HG02981 (cell line): ENCODE measurements around the gene NEAT1.
A peak's percentile ranks its signal among the peaks of the same experiment; 100 is the strongest.

Experiments
- ATAC-seq: cut with Tn5 transposase; IDR thresholded peaks from one replicate; pipeline ENCODE4 v1.9.1; 2021; ENCODE audit warnings: mild to moderate bottlenecking, moderate library complexity; ENCODE audit not compliant: unreplicated experiment

Gene NEAT1

DNA sequence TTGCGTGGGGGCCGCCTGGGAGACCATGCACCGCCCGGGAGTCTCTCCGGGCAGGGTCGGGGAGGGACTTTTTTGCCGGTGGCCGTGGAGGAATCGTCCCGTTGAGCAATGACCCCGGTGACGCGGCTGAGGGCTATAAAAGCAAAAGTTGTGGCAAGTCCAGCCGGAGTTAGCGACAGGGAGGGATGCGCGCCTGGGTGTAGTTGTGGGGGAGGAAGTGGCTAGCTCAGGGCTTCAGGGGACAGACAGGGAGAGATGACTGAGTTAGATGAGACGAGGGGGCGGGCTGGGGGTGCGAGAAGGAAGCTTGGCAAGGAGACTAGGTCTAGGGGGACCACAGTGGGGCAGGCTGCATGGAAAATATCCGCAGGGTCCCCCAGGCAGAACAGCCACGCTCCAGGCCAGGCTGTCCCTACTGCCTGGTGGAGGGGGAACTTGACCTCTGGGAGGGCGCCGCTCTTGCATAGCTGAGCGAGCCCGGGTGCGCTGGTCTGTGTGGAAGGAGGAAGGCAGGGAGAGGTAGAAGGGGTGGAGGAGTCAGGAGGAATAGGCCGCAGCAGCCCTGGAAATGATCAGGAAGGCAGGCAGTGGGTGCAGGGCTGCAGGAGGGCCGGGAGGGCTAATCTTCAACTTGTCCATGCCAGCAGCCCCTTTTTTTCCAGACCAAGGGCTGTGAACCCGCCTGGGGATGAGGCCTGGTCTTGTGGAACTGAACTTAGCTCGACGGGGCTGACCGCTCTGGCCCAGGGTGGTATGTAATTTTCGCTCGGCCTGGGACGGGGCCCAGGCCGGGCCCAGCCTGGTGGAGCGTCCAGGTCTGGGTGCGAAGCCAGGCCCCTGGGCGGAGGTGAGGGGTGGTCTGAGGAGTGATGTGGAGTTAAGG, at the start of gene NEAT1:
TSS of gene NEAT1 (plus strand) at position 166 of the 883 bp plus-strand sequence.
- ATAC-seq: no peak

DNA sequence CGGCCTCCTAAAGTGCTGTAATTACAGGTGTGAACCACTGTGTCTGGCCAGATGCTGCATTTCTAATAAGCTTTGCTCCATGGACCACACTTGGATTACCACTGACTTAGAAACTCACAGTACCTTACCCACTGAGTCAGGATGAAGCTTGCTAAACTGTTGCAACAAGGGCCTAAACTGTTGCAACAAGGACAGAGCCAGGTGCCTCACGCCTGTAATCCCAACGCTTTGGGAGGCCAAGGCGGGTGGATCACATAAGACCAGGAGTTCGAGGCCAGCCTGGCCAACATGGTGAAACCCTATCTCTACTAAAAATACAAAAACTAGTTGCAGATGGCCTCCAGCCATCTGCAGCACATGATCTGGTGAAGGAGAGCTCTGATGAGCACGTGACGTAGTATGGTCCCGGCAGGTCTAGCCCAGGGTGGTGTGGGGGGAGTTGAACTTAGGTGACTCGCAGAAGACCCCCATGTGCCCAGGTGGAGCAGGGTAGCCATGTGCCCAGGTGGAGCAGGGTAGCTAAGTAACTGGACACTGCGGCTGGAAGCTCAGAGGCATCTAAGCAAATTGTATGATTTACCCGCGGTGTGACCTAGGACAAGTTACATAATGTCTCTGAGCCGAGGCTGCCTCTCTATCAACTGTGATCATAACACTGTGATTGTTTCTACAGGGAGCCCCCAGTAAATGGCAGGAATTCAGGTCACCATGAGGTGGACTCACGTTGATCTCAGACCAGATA, 48.6 kb upstream of the NEAT1 start:
- ATAC-seq: no peak

DNA sequence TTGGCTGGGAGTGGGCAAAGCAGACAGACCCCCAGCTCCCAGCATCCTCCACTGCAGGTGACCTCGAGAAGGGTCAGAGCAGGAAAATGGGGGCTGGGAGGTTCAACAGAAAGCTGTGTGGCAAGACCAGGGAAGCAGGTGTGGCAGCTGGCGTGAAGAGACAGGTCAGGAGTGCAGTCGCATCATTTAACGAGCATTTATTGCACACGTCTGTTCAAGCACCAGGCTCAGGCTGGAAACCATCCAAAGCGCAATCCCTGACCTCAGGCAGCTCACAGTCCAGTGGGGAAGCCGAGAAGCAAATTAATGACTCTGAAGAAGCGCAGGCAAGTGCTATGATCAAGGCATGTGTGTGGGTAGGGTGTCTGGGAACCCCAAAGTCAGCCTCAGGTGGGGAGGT, 47.6 kb upstream of the NEAT1 start:
- no peak for ATAC-seq

DNA sequence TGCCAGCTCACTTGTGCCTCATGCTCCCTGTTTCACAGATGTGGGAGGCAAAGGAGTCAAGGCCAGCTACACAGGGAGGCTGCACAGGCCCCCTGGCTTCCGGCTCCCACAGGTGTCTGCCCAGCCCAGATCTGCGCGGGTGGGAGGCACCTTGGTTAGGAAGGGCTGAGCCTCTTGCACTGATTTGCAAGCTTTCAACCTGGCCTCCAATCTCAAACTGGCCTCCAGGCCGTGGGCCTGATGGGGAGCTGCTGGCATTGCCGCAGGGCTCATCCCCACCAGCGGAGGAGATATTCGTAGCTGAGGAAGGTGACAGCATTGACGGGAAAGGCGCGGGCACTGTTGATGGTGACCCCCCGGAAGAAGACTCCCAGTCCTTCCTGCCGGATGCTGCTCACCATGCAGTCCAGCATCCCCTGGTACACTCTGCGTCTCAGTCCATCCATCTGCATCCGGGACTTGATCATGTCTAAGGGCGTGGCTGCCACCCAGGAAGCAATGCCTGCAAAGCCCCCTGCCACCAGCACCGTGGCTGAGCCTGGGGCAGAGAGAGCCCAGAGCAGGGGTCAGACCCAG, 46.4 kb upstream of the NEAT1 start:
- no peak for ATAC-seq

DNA sequence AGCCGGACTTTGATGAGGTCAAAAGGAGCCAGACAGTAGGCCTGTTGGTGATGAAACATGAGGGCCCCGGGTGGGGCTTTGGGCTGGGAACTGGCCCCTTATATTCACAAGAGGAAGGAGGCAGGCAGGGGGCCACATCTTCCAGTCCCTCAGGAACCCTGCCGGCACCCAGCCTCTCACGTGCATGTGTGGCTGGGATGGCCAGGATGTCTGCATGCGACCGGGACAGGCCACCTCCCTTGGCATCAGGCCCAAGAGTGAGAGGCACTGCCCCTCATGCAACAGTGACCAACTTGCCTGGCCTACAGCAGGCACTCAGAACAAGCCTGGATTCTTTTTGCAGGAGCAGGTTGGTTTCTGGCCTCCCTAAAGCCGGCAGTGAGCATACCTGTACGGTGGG, 45.6 kb upstream of the NEAT1 start:
- no peak for ATAC-seq

DNA sequence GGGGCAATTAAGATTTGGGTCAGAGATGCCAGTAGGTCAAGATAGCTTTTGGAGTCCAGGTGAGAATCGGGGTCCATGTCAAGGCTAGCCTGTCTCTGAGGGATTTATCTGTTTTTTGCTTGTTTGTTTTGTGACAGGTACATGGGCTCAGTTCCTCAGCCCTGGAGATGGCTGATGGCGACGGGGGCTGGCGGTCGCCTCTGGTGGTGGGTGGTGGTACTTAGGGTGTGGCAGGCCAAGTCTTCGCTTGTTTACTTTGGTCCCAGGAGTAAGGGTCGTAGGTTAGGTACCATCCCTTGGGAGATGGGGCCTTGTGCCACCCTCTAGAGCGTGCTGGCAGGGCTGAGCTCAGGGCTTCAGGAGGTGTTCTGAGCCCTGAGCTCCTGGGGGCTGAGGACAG, 44.8 kb upstream of the NEAT1 start:
- ATAC-seq: no peak

DNA sequence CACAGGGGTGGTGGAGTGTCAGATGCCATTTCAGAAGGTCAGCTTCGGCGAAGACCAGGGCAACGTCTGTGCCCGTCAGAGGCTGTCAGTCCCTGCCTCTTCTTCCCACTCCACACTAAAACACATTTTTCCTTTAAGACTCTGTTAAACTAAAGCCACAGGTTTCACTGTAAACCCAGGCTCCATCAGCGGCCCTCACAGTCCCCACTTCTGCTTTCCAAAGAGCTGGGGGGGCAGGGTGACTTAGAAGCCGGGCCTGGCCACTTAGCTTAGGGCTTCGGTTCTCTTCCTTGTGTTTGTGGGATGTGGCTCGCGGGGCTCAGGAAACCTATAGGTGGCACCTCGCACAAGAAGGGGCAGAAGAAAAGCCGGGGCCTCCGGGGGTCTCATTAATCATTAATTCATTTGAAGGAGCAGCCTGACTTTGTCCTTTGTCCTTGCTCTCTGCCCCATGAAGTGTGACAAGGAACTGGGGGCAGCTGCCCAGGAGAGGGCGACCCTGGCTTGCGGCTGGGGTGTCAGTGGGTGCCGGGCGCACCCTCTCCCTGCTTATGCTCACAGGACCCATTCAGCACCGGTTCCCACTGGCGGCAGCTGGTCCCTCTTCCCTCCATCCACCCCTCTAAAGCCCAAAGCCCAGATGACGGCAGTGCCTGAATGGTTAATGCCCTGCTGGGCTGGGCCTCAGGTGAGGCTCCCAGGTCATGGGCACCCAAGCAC, 44.2 kb upstream of the NEAT1 start:
- no peak for ATAC-seq

DNA sequence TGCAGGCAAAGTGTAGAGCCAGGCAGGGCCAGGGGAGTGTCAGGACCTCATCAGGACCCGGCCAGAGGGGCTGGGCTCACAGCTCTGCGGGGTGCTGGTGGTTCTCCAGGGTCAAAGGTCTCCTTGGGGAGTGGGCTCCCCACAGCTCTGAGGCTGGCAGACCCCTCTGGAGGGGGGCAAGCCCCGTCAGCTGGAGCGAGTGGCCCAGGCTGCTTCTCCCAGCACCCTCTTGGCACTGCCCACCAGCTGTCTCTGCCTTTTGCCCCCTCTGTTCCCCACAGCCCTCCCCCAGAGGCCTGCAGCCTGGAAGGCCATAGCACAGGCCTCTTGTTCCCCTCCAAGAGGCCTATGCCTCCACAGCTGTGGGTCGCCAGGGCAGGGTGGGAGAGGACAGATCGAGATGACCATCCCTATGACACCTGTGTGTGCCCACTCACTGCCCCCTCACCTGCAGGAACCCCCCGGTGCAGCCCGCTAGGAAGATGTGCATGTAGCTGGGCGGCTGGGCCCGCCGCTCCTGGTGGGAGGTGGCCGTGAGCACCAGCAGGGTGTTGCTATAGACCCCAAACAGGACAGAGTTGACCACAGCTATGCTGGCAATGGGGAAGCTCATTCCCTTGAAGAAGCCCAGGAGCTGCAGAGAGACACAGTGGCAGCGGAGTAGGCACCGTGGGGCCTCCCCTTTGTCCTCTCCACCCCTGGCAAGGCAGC, 43.5 kb upstream of the NEAT1 start:
- no peak for ATAC-seq

DNA sequence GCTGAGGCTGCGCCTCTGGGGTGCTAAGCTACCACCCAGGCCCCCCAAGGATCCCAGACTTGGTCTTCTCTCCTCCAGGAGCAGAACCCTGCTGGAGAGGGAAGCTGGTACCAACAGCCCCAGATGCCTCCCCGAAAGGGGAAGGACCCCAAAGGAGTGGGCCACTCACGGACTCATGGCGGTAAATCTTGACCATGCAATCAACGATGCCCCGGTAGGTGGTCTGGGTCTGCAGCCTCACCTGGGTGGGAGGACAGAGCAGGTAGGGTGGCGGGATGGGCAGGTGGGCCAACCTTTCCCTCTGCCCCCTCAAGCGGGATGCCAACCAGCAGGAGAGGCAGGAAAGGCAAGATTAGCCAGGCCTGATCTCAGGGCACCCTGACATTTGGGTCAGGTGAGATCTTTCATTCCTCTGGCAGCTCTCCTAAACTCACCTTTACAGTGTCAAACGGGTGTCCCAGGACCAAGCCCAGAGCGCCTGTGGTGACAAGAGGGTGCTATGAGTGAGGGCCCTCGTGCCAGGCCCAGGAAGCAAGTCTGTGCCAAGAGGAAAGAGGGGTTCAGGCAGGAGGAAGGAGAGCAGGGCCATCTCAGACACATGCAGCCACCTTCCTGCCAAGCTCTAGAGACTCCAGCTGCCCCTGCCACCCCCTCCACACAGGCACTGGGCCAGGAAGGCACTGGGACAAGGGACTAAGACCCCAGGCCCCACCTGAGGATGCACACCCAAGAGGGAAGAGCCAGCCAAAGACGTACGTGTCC, 42.7 kb upstream of the NEAT1 start:
- no peak for ATAC-seq

DNA sequence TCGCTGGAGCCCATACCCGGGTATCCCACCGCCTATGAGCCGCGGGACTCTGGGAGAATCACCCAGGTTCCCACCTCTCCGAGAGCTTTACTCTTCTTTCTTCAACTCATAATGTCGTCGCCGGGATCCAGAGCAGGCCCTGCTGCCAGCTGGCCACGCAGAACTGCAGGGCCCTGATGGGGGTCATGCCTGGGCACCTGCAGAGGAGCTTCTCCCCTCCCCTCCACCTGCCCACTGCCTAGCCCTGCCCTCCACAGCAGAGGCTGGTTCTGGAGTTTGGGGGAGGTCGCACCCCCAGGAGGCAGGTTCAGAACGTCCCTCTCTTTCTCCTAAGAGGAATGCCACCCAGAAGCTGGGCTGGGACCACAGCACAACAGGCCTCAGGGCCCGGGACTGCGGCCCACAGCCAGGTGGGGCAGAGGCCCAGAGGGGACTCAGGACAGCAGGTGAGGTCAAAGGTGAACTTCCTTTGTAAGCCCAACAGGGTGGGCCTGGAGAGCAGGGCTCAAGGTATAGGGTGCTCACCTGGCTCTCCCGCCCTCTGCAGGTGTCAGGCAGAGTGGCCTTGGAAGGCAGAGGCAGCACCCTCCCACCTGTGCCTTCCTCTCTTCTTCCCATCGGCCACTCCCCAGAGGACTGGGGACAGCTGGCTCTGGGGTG, 42.0 kb upstream of the NEAT1 start:
- ATAC-seq: no peak

DNA sequence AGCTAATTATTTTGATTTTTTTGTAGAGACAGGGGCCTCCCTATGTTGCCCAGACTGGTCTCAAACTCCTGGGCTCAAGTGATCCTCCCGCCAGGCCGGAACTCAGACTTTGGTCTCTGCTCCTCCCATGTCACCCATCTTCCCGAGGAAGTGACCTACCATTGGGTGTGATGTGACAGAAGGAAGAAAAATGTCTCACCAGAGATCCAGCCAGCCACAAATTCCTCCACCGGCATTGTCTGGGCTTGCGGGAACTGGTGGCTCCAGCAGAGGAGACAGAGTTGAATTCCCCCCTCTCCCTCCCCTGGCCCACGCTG, 40.9 kb upstream of the NEAT1 start:
- peak; percentile 2 for ATAC-seq

DNA sequence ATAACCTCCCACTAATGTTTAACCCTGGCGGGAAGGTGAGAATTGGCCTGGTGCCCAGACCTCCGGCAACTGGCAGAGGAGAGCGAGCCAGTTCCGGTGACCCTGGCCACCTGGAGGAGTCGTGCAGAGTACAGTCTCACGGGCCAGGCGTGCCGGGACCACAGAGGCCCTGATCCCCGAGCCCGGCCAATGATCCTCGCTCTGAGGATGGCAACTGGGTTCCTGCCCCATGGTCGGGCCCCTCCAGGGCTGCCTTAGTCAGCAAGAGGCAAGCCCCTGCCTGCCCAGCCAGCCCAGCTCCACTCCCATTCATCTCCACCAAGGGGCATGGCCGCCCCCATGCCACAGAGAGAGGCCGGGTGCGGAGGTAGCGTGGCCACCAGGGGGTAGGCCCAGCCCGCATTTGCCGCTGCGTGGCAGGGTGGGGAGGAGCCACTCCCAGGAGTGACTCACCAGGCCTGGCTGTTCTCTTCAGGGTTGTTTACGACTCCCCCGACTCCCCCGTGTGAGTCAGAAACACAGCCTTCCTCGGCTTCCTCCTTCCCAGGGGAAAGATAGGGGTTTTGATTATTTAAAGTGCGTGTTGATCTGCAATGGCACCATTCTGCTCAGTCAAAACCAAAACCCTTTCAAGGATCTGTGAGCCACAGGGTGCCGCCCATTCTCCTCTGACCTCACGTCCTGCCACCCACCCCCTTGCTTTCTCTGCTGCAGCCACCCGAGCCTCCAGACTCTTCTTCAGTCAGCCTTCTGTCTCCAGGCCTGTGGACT, 40.4 kb upstream of the NEAT1 start, which contains the start of gene SLC25A45:
TSS of gene SLC25A45 (minus strand) at position 614 of the 771 bp plus-strand sequence. CDS start 695 bp downstream, outside the sequence.
- peak; percentile 51 for ATAC-seq

DNA sequence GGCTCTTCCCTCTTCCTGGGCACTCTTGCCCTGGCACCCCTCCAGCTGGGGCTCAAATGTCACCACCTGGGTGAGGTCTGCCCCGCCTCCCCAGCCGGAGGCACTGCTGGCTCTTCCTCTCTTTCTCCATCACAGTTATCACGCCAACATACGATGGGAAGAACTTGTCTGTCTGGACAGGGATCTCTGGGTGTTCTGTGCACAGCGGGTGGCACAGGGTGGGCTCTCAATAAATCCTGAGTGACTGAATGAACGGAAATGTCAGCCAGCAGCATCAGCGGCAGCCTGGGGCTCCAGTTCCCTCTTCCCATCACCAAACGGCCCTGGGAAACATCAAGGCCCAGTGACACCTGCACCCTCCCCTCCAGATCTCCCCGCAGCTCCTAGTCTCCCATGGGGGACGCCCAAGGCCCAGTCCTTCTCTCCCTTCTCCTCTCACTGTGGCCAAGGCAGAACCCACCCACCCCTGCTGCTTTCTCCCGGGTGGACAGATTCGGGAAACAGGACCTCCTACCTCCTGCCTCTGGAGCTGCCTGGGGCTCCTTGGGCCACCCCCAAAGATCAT, 39.7 kb upstream of the NEAT1 start:
- ATAC-seq: no peak

DNA sequence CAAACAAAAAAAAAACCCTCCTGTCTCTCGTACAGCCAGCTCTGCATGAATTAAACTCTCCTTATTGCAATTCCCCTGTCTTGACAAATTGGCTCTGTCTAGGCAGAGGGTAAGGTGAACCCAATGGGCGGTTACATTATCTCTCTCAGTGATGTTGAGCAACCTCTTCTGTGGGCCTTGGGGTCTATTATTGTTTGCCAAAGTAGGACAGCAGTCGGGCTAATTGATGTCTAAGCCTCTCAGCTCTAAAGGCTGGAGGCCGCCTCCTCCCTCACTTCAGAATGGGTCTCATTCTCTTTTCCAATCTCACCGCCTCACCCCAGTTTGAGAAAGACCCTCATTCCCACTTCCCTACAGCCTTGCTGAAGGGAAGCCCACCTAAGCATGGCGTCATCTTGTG, 38.8 kb upstream of the NEAT1 start:
- ATAC-seq: no peak

DNA sequence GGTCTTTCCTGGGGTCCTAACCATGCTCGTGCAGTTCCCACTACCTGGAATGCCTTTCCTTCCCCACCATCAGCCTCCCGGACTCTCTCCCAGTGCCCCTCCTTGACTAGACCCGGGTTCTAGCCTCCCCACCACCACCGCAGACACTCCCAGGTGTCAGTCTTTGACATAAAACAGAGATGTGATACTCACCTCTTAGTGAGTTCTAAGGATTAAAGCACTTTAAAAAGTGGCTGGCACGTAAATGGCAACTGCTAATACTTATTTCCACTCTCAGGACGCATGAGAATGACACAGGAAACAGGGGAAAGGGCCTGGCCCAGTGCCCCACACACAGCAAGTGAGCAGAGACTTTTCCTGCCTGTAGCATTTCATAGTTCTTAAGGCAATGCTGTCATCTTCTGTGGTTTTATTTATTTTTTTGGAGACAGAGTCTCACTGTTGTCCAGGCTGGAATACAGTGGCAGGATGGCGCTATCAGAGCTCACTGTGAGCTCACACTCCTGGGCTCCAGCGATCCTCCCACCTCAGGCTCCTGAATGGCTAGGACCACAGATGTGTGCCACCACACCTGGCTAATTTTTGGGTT, 38.2 kb upstream of the NEAT1 start:
- ATAC-seq: no peak

DNA sequence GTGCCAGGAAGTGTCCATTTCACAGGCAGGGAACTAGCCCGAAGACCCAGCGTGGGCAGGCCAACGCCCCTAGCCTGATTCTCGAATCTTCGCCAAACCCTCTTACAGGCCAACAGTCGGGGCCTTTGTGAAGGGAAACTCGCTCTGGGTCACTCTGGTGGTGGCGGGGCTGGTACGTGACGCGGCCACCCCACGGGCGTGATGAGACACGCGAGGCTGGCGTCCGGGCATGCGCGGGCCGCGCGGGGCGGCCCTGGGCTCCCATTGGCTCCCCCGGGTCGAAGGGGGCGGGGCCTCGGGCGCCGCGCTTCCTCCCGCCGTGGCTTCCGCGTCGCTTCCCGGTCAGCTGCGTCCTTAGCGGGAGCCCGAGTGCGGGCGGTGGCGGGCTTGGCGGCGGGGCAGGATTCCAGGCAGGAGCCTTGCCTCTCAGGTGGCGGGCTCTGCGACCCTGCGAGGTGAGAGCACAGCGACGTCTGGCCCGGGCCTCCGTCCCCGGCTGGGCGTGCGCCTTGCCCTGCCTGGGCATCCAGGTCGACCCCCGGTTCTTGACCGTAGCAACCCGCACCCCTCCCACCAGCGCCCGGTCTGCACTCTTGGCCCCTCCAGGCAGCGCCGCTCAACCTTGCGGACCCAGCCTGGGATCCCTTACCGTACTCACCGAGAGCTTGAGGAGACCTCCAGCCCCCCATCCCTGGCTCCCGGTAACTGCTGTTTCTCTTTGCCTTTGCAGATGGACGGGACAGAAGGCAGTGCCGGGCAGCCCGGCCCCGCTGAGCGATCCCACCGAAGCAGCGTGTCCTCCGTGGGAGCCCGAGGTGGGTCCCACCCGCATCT, 36.1 kb upstream of the NEAT1 start, which contains the start of gene FRMD8:
TSS of gene FRMD8 (plus strand) at position 331 of the 834 bp plus-strand sequence. CDS start at position 731, 400 bp downstream.
- ATAC-seq: no peak

DNA sequence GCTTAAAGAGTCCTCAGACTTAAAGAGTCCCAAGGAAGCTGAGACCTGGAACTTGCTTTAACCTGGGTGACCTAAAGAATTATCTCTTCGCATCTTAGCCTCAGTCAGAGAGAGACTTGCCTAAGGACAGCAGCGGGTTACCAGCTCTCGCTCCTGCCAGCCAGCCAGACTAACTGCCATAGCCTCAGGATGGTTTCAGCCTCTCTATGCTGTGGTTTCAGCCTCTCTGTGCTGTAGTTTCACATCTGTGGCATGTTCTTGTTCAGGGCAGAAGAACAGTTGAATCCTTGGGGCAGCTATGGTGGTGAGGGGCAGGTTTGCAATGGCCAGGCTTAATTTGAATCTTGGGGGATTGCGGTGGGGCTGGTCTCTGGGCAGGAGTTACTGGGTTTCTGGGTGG, 33.9 kb upstream of the NEAT1 start:
- ATAC-seq: no peak
